EH (cell line): ENCODE results near the gene FKBP11.
"Not testable (repeated sequence)": the region's sequence is repeated elsewhere in the genome, so short reads cannot be mapped to it uniquely, and the experiment has no call there.

ENCODE experiments used
- DNase-seq: peaks from one replicate; pipeline ENCODE4 v3.0.0-alpha.2; 2015; ENCODE audit warnings: low read depth

FKBP11 gene

GRCh38 chr12:48910196-48910595 lies 15.1 kb downstream of the FKBP11 start:
- DNase-seq: no peak

GRCh38 chr12:48909698-48910097 lies 15.6 kb downstream of the FKBP11 start:
- not testable (repeated sequence) for DNase-seq

GRCh38 chr12:48907245-48907644 lies 18.0 kb downstream of the FKBP11 start:
- no peak for DNase-seq

- DNase-seq: peak; percentile 81
Observed at GRCh38 chr12:48903982-48904411, 21.3 kb downstream of the FKBP11 start.

GRCh38 chr12:48903363-48903981 lies 21.8 kb downstream of the FKBP11 start:
- DNase-seq: no peak

GRCh38 chr12:48901278-48901677 lies 24.0 kb downstream of the FKBP11 start:
- peak; percentile 14 for DNase-seq

GRCh38 chr12:48899651-48900050 lies 25.6 kb downstream of the FKBP11 start:
- DNase-seq: no peak

GRCh38 chr12:48894271-48894670 lies 31.0 kb downstream of the FKBP11 start:
- DNase-seq: no peak

- DNase-seq: peak; percentile 75
Observed at GRCh38 chr12:48890657-48891418, 34.5 kb downstream of the FKBP11 start.

GRCh38 chr12:48889679-48890078 lies 35.6 kb downstream of the FKBP11 start:
- DNase-seq: no peak

- no peak for DNase-seq
Observed at GRCh38 chr12:48883305-48884161, 41.8 kb downstream of the FKBP11 start.

GRCh38 chr12:48882972-48883304 lies 42.4 kb downstream of the FKBP11 start:
- DNase-seq: no peak

- peak; percentile 76 for DNase-seq
Observed at GRCh38 chr12:48882315-48882687, 43.0 kb downstream of the FKBP11 start.

- peak; percentile 47 for DNase-seq
Observed at GRCh38 chr12:48881686-48882314, 43.5 kb downstream of the FKBP11 start.

GRCh38 chr12:48880647-48881046 lies 44.6 kb downstream of the FKBP11 start:
- DNase-seq: no peak

- DNase-seq: no peak
Observed at GRCh38 chr12:48878548-48878947, 46.7 kb downstream of the FKBP11 start.

- no peak for DNase-seq
Observed at GRCh38 chr12:48875944-48876515, 49.3 kb downstream of the FKBP11 start.

- DNase-seq: not testable (repeated sequence)
Observed at GRCh38 chr12:48873534-48873933, 51.8 kb downstream of the FKBP11 start.

- DNase-seq: no peak
Observed at GRCh38 chr12:48873096-48873495, 52.2 kb downstream of the FKBP11 start.
